K562 (cell line): ENCODE results near the gene PXMP2. TPM values are rescaled to one million over a fixed set of nuclear protein-coding genes. Genes with fewer than 3 reads are reported as not detected.

Source experiments
- ATAC-seq: fragments of 200-7000 bp; cut with Tn5 transposase; 3 replicates; pipeline ENCODE4 v1.9.1; 2020; ENCODE audit warnings: moderate library complexity
- BruUV-seq: library from RNA; stranded (reverse); fragments of 400-500 nt; replicated peaks from 2 replicates; lab custom pipeline; 2021; lab: Mats Ljungman, UMichigan
- CTCF ChIA-PET: fragments of 300-600 bp; formaldehyde crosslinking; extraction: SDS; loops from one replicate; lab custom pipeline; 2021; ENCODE audit warnings: low intra/inter-chr PET ratio; lab: Yijun Ruan, JAX
- POLR2A ChIA-PET: fragments of 300-600, 350-650 bp; sonication (Branson Sonifier 250); formaldehyde crosslinking; extraction: SDS; loops from one replicate; lab custom pipeline; 2021; ENCODE audit warnings: antibody characterized with exemption, inconsistent platforms; lab: Yijun Ruan, JAX
- DNase-seq, 4 experiments: peaks; one replicate each; pipeline versions ENCODE4 v3.0.0 to v3.0.0-alpha.2; 2011 to 2018; ENCODE audit warnings: low spot score in 3 of 4, mixed read lengths in 3 of 4; ENCODE audit errors: extremely low read depth in 1 of 4
- FAIRE-seq: peaks from 2 replicates; lab custom pipeline; 2011; peaks lifted over from hg19 to GRCh38; lab: Jason Lieb, UNC
- H2AFZ ChIP-seq: 2 replicates; pipeline ENCODE4 v1.6.0; 2011; ENCODE audit warnings: low read depth, low read length, control low read depth, inconsistent platforms
- H3K27ac ChIP-seq: fragments of 200-600 bp; 3 replicates; pipeline ENCODE4 v1.8.0; 2011; ENCODE audit warnings: low read depth, mild to moderate bottlenecking, control low read depth, inconsistent platforms, low read length, moderate library complexity, mixed read lengths; ENCODE audit errors: extremely low read depth
- H3K27me3 ChIP-seq, 2 experiments: fragments of 300-600 bp in 1 of 2; 2 replicates in 1 of 2; 3 replicates in 1 of 2; pipeline versions ENCODE4 v1.6.0 to v1.8.0; 2011; ENCODE audit warnings: inconsistent platforms in 2 of 2, low read length in 2 of 2, mild to moderate bottlenecking in 1 of 2, mixed read lengths in 1 of 2, moderate library complexity in 1 of 2; ENCODE audit not compliant: control insufficient read depth in 2 of 2, insufficient read depth in 2 of 2
- H3K36me3 ChIP-seq: fragments of 300-600 bp; 3 replicates; pipeline ENCODE4 v1.8.0; 2011; ENCODE audit warnings: mild to moderate bottlenecking, low read length, inconsistent platforms; ENCODE audit not compliant: control insufficient read depth, insufficient read depth
- H3K4me1 ChIP-seq, 2 experiments: fragments of 200-600 bp in 1 of 2; replicated peaks in 1 of 2; 2 replicates in 1 of 2; 3 replicates in 1 of 2; pipeline versions ENCODE4 v1.5.1 to v1.8.0; 2011; ENCODE audit warnings: inconsistent platforms in 2 of 2, low read length in 2 of 2, mild to moderate bottlenecking in 1 of 2, mixed read lengths in 1 of 2, moderate library complexity in 1 of 2; ENCODE audit not compliant: control insufficient read depth in 2 of 2, insufficient read depth in 2 of 2
- H3K4me2 ChIP-seq: 2 replicates; pipeline ENCODE4 v1.6.1; 2011; ENCODE audit warnings: low read length, control low read depth, inconsistent platforms, mixed read lengths; ENCODE audit not compliant: insufficient read depth
- H3K4me3 ChIP-seq: fragments of 200-600 bp; sonication (generic), shearing (Covaris generic); 2 replicates; pipeline ENCODE4 v1.5.1; 2016; ENCODE audit warnings: control low read depth, inconsistent platforms
- H3K79me2 ChIP-seq: fragments of 200-600 bp; 3 replicates; pipeline ENCODE4 v1.8.0; 2011; ENCODE audit warnings: low read length, inconsistent platforms; ENCODE audit not compliant: control insufficient read depth, insufficient read depth
- H3K9ac ChIP-seq, 2 experiments: 2 replicates each; pipeline versions ENCODE4 v1.6.0 to v1.6.1; 2011; ENCODE audit warnings: low read depth in 2 of 2, low read length in 2 of 2, control low read depth in 1 of 2, inconsistent platforms in 1 of 2, mild to moderate bottlenecking in 1 of 2, mixed read lengths in 1 of 2; ENCODE audit not compliant: insufficient read depth in 1 of 2
- H3K9me1 ChIP-seq: one replicate; pipeline ENCODE4 v1.6.0; 2011; ENCODE audit warnings: inconsistent platforms, mild to moderate bottlenecking, low read length, moderate library complexity; ENCODE audit not compliant: control insufficient read depth, insufficient read depth
- H3K9me3 ChIP-seq: replicated peaks from 2 replicates; pipeline ENCODE4 v1.5.1; 2011; ENCODE audit warnings: low read depth, low read length, inconsistent platforms; ENCODE audit not compliant: control insufficient read depth, insufficient read depth
- H4K20me1 ChIP-seq: replicated peaks from 2 replicates; pipeline ENCODE4 v1.6.1; 2011; ENCODE audit warnings: low read length, inconsistent platforms, mixed read lengths; ENCODE audit not compliant: control insufficient read depth, insufficient read depth
- AFF4 ChIP-seq: sonication (generic); formaldehyde crosslinking; IDR thresholded peaks from 2 replicates; pipeline ENCODE4 v1.8.0; 2023; ENCODE audit warnings: mild to moderate bottlenecking, missing genetic modification reagents
- CHD4 ChIP-seq: fragments of 200-600 bp; sonication (generic); IDR thresholded peaks from 3 replicates; pipeline ENCODE4 v1.6.1; 2012; ENCODE audit warnings: low read depth, mild to moderate bottlenecking, mixed read lengths, low read length, inconsistent platforms; ENCODE audit not compliant: insufficient read depth, insufficient replicate concordance, poor library complexity, severe bottlenecking
- GABPB2 ChIP-seq: fragments of 250-450 bp; sonication (Bioruptor Pico); conservative IDR thresholded peaks from 2 replicates; pipeline ENCODE4 v1.5.1; 2021; ENCODE audit warnings: mild to moderate bottlenecking
- GMEB1 ChIP-seq: fragments of 250-450 bp; sonication (Bioruptor Pico); IDR thresholded peaks from 2 replicates; pipeline ENCODE4 v1.4.0; 2020; ENCODE audit warnings: mild to moderate bottlenecking
- MAX ChIP-seq: sonication (generic); formaldehyde crosslinking; IDR thresholded peaks from 2 replicates; pipeline ENCODE4 v1.9.0; 2022; ENCODE audit warnings: mild to moderate bottlenecking, missing genetic modification reagents
- MTF1 ChIP-seq: fragments of 250-450 bp; sonication (Bioruptor Pico); IDR thresholded peaks from 2 replicates; pipeline ENCODE4 v1.9.0; 2021; ENCODE audit warnings: moderate library complexity, mild to moderate bottlenecking, inconsistent platforms, borderline replicate concordance
- NFIX ChIP-seq: fragments of 250-450 bp; sonication (Bioruptor Pico); IDR thresholded peaks from 2 replicates; pipeline ENCODE4 v1.4.0; 2020; ENCODE audit warnings: low read depth, mild to moderate bottlenecking, moderate library complexity
- NR2C2 ChIP-seq, 2 experiments: fragments of 200-800 bp in 1 of 2; sonication (Bioruptor generic) in 1 of 2; sonication (generic) in 1 of 2; formaldehyde crosslinking in 1 of 2; IDR thresholded peaks; 2 replicates each; pipeline versions ENCODE4 v1.6.1 to v1.8.0; 2016 to 2022; ENCODE audit warnings: mild to moderate bottlenecking in 1 of 2, missing compliant biosample characterization in 1 of 2, missing genetic modification characterization in 1 of 2, missing genetic modification reagents in 1 of 2
- SRSF7 ChIP-seq: fragments of 200-400 bp; formaldehyde crosslinking; optimal IDR thresholded peaks from 2 replicates; pipeline ENCODE3; 2017; ENCODE audit warnings: mild to moderate bottlenecking, low read depth, low read length
- SUPT5H ChIP-seq: fragments of 450-650 bp; IDR thresholded peaks from 2 replicates; pipeline ENCODE4 v1.6.1; 2016
- ZNF277 ChIP-seq: fragments of 250-450 bp; sonication (Bioruptor Pico); IDR thresholded peaks from 2 replicates; pipeline ENCODE4 v1.8.0; 2022; ENCODE audit warnings: inconsistent platforms, mild to moderate bottlenecking, moderate library complexity, borderline replicate concordance
- WGBS: fragments of 100-300 bp; shearing (Covaris generic); methylation state at CpG from one replicate; pipeline ENCODE4 v1.1.6; 2016; ENCODE audit warnings: low coverage, mixed read lengths; ENCODE audit not compliant: insufficient coverage; ENCODE audit errors: missing lambda C conversion rate; 5-methylcytosine and 5-hydroxymethylcytosine counted together
- in situ Hi-C: fragments of 300-500 bp; cut with MboI; formaldehyde crosslinking; loops from 4 replicates; pipeline ENCODE4 v1.15.0; 2018; ENCODE audit warnings: inconsistent platforms, mixed read lengths
- intact Hi-C: fragments of 100-400 bp; cut with micrococcal nuclease; formaldehyde crosslinking; loops from 2 replicates; pipeline ENCODE4 v1.14.2; 2022
- polyA plus RNA-seq, 8 experiments: library from polyadenylated mRNA; depleted of rRNA in 4 of 8; stranded (reverse) in 5 of 8; unstranded in 3 of 8; fragments of >200 nt; fragmentation: Nextera tagmentation in 2 of 8; fragmentation: Illumina TruSeq in 1 of 8; extraction: Ambion mirVana in 2 of 8; extraction: Trizol in 1 of 8; gene quantifications; 2 replicates each; pipeline versions ENCODE4 v1.2.1 to v1.2.3, GENCODE V29; 2011 to 2014; ENCODE audit warnings: inconsistent platforms in 1 of 8, missing spikeins in 1 of 8
- total RNA-seq, 7 experiments: library from RNA; depleted of rRNA in 6 of 7; stranded (reverse); fragments of >200 nt in 6 of 7; fragmentation: Illumina TruSeq in 2 of 7; extraction: Trizol in 2 of 7; gene quantifications; 2 replicates each; pipeline versions ENCODE4 v1.2.1 to v1.2.3, GENCODE V29; 2011 to 2021; ENCODE audit warnings: low replicate concordance in 1 of 7

PXMP2 gene
- total and polyA plus RNA-seq, 9 of the 15 experiments (the other 6 are each of a cell fraction or from before 2014, with no cell fraction given), result 3.0 to 66.1 (median 44.7) TPM

- no peaks in the 10 kb centered on the region for H3K27me3 ChIP-seq
- TF ChIP-seq NFIX (0 out of 2 replicates have a peak, but pooled peaks have one; percentile 8), CHD4 (no peak), AFF4 (CRISPR knock-in tag) (no peak), GABPB2 (CRISPR knock-in tag) (peak; percentile 54; the same call in 1 of the 2 replicates), MAX (CRISPR knock-in tag) (peak; percentile 19; the same call in 1 of the 2 replicates), NR2C2 (CRISPR knock-in tag; IDR thresholded peaks at IDR 0.05) (no peak), NR2C2 (tag; IDR thresholded peaks at IDR 0.05) (no peak), SRSF7 (no peak), SUPT5H (no peak), GMEB1 (CRISPR knock-in tag) (no peak), MTF1 (CRISPR knock-in tag) (0 out of 2 replicates have a peak, but pooled peaks have one; percentile 10), ZNF277 (CRISPR knock-in tag) (peak; percentile 83; the same call in 1 of the 2 replicates)
These were observed 29.1 kb upstream of the PXMP2 start for GRCh38 chr12:132658149-132658894.

More at GRCh38 chr12:132658149-132658894, 29.1 kb upstream of the PXMP2 start:
- DNase-seq (no peak), ATAC-seq (no peak), FAIRE-seq (no peak)
- Histone ChIP-seq H3K4me3 (no peak overlapping the region), H3K27ac (no peak overlapping the region), H3K9ac (no peak overlapping the region), H4K20me1 (no peaks in the 10 kb centered on the region; the same call in 1 of the 2 replicates), H3K36me3 (peaks cover 99% of the 10 kb centered on the region), H3K9me3 (no peaks in the 10 kb centered on the region), H3K9me1 (no peaks in the 10 kb centered on the region), H3K4me1 (no peaks in the 10 kb centered on the region), H3K79me2 (no peaks in the 10 kb centered on the region), H3K4me2 (no peak overlapping the region), H2AFZ (no peak overlapping the region)
- intact Hi-C loops, result no loop called here
- BruUV-seq, result no TSS peak
- ChIA-PET CTCF (no interaction called here), POLR2A (interaction anchor here (0.7 to 1.3 kb wide), 4 partner anchors 10 to 28 kb away, joined by 3 to 4 read pairs (median 4); no protein-coding TSS in a partner anchor)
- 97% methylated on average over 31 of the region's 32 CpGs for WGBS
- in situ Hi-C loops, result no loop called here
